ENCODE results near the gene ALOX15. TPM values are rescaled to one million over a fixed set of nuclear protein-coding genes. Genes with fewer than 3 reads are reported as not detected.
"Not testable (repeated sequence)": the region's sequence is repeated elsewhere in the genome, so short reads cannot be mapped to it uniquely, and the experiment has no call there.

ALOX15 gene
- total RNA-seq, 1 donor from 2014 or later, result 4.9 TPM

- H3K4me3 Mint-ChIP-seq, result no peak overlapping the region
- DNase-seq (ENCODE audit: extremely low spot score, unreplicated experiment), result no peak
- H3K27me3 Mint-ChIP-seq, result no peaks in the 10 kb centered on the region
- H3K9me3 Mint-ChIP-seq, result no peaks in the 10 kb centered on the region
- H3K36me3 Mint-ChIP-seq, result no peaks in the 10 kb centered on the region
- TF ChIP-seq CTCF (conservative IDR thresholded peaks at IDR 0.05), result no peak
- H3K4me1 Mint-ChIP-seq (ENCODE audit: unreplicated experiment), result peaks cover 21% of the 10 kb centered on the region
- peak overlapping the region; percentile 63 for H3K27ac Mint-ChIP-seq
These were observed 49.1 kb downstream of the ALOX15 start for GRCh38 chr17:4592240-4593005.

GRCh38 chr17:4591529-4591928 lies 49.9 kb downstream of the ALOX15 start:
- no peak for TF ChIP-seq CTCF (conservative IDR thresholded peaks at IDR 0.05)
- Mint-ChIP-seq H3K9me3 (no peaks in the 10 kb centered on the region), H3K27ac (no peak overlapping the region), H3K36me3 (no peaks in the 10 kb centered on the region), H3K4me3 (no peak overlapping the region), H3K27me3 (peaks cover 2% of the 10 kb centered on the region), H3K4me1 (ENCODE audit: unreplicated experiment) (peaks cover 26% of the 10 kb centered on the region)
- no peak for DNase-seq (ENCODE audit: extremely low spot score, unreplicated experiment)

GRCh38 chr17:4590981-4591453 lies 50.5 kb downstream of the ALOX15 start:
- no peak for DNase-seq (ENCODE audit: extremely low spot score, unreplicated experiment)
- H3K27me3 Mint-ChIP-seq, result peaks cover 6% of the 10 kb centered on the region
- no peak for TF ChIP-seq CTCF (conservative IDR thresholded peaks at IDR 0.05)
- no peak overlapping the region for H3K4me3 Mint-ChIP-seq
- H3K36me3 Mint-ChIP-seq, result no peaks in the 10 kb centered on the region
- H3K27ac Mint-ChIP-seq, result no peak overlapping the region
- H3K9me3 Mint-ChIP-seq, result no peaks in the 10 kb centered on the region
- peaks cover 31% of the 10 kb centered on the region for H3K4me1 Mint-ChIP-seq (ENCODE audit: unreplicated experiment)

GRCh38 chr17:4590042-4590441 lies 51.4 kb downstream of the ALOX15 start:
- H3K9me3 Mint-ChIP-seq; H3K36me3 Mint-ChIP-seq; H3K4me3 Mint-ChIP-seq; DNase-seq (ENCODE audit: extremely low spot score, unreplicated experiment): not testable (repeated sequence)
- H3K4me1 Mint-ChIP-seq (ENCODE audit: unreplicated experiment), result peaks cover 36% of the 10 kb centered on the region
- peak overlapping the region; percentile 80 for H3K27ac Mint-ChIP-seq
- peaks cover 13% of the 10 kb centered on the region for H3K27me3 Mint-ChIP-seq

- no peaks in the 10 kb centered on the region for H3K9me3 Mint-ChIP-seq
- no peak for DNase-seq (ENCODE audit: extremely low spot score, unreplicated experiment)
- H3K4me1 Mint-ChIP-seq (ENCODE audit: unreplicated experiment), result peaks cover 32% of the 10 kb centered on the region
- no peak for TF ChIP-seq CTCF (conservative IDR thresholded peaks at IDR 0.05)
- H3K36me3 Mint-ChIP-seq, result no peaks in the 10 kb centered on the region
- no peak overlapping the region for H3K4me3 Mint-ChIP-seq
- peaks cover 14% of the 10 kb centered on the region for H3K27me3 Mint-ChIP-seq
- no peak overlapping the region for H3K27ac Mint-ChIP-seq
These were observed 52.4 kb downstream of the ALOX15 start for GRCh38 chr17:4588898-4589625.

- peaks cover 20% of the 10 kb centered on the region for H3K27me3 Mint-ChIP-seq
- no peak for DNase-seq (ENCODE audit: extremely low spot score, unreplicated experiment)
- H3K4me3 Mint-ChIP-seq, result peak overlapping the region; percentile 54
- H3K36me3 Mint-ChIP-seq, result no peaks in the 10 kb centered on the region
- peak overlapping the region; percentile 55 for H3K27ac Mint-ChIP-seq
- TF ChIP-seq CTCF (conservative IDR thresholded peaks at IDR 0.05), result no peak
- H3K4me1 Mint-ChIP-seq (ENCODE audit: unreplicated experiment), result peaks cover 34% of the 10 kb centered on the region
- no peaks in the 10 kb centered on the region for H3K9me3 Mint-ChIP-seq
These were observed 53.1 kb downstream of the ALOX15 start for GRCh38 chr17:4588391-4588790.

Measured in type B pancreatic cell (in vitro differentiated cells).